AG09309 (cell line): ENCODE measurements around the gene KCNN4.
"Not testable (repeated sequence)": the region's sequence is repeated elsewhere in the genome, so short reads cannot be mapped to it uniquely, and the experiment has no call there.

Source experiments
- DNase-seq: peaks from one replicate; pipeline ENCODE4 v3.0.0-alpha.2; 2010; ENCODE audit warnings: low read depth
- H3K4me3 ChIP-seq: 2 replicates; pipeline ENCODE4 v1.5.1; 2011; ENCODE audit warnings: mild to moderate bottlenecking, low read depth, low read length, moderate library complexity; ENCODE audit not compliant: control insufficient read depth
- TF ChIP-seq, protein P1 (sequence below): IDR thresholded peaks from 2 replicates; pipeline ENCODE4 v1.5.1; 2011; ENCODE audit warnings: mild to moderate bottlenecking, low read depth, low read length, inconsistent platforms; ENCODE audit not compliant: insufficient read depth, control insufficient read depth; ENCODE audit errors: missing control alignments

KCNN4 gene

DNA sequence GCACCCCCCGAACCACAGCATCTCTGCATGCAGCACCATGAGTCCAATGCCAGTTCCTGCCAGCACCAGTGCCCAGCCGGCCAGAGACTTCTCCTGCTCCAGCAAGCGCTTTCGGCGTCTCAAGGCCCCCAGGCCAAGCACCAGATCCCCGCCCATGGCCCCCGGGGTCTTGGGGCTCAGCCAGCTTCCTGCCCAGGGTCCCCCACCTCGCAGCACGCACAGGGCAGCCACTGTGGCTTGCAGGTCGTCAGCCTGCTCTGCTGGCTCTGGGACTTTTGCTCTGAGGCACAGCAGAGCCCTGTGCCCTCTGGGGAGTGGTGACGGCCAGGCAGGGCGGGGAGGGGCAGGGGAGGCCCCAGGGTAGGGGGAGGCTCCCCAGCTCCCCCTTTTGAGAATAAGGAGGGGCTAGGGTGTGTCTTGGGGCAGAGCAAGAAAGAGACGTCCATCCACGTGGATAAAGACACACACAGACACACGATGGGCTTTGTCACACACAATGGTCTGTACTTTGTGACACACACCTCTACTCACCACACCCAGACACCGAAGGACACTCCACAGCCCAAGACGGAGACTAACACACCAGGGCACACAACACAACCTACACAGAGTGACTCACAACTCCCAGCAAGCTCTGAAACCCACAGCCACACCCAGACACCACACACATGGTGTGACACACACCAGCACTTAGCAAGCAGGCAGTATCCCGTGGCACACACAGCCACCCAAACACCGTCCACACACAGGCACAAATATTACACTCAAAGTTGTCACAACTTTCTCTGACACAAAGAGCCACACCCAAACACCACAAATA is at the start of gene KCNN4:
KCNN4 (minus strand) TSS at position 268 of the 820 bp plus-strand sequence; CDS start at position 156, 112 bp downstream.
- peak within 1 kb of the TSS; percentile 48 for H3K4me3 ChIP-seq
- TF ChIP-seq, protein P1, sequence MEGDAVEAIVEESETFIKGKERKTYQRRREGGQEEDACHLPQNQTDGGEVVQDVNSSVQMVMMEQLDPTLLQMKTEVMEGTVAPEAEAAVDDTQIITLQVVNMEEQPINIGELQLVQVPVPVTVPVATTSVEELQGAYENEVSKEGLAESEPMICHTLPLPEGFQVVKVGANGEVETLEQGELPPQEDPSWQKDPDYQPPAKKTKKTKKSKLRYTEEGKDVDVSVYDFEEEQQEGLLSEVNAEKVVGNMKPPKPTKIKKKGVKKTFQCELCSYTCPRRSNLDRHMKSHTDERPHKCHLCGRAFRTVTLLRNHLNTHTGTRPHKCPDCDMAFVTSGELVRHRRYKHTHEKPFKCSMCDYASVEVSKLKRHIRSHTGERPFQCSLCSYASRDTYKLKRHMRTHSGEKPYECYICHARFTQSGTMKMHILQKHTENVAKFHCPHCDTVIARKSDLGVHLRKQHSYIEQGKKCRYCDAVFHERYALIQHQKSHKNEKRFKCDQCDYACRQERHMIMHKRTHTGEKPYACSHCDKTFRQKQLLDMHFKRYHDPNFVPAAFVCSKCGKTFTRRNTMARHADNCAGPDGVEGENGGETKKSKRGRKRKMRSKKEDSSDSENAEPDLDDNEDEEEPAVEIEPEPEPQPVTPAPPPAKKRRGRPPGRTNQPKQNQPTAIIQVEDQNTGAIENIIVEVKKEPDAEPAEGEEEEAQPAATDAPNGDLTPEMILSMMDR: no peak
- DNase-seq: peak; percentile 39

DNA sequence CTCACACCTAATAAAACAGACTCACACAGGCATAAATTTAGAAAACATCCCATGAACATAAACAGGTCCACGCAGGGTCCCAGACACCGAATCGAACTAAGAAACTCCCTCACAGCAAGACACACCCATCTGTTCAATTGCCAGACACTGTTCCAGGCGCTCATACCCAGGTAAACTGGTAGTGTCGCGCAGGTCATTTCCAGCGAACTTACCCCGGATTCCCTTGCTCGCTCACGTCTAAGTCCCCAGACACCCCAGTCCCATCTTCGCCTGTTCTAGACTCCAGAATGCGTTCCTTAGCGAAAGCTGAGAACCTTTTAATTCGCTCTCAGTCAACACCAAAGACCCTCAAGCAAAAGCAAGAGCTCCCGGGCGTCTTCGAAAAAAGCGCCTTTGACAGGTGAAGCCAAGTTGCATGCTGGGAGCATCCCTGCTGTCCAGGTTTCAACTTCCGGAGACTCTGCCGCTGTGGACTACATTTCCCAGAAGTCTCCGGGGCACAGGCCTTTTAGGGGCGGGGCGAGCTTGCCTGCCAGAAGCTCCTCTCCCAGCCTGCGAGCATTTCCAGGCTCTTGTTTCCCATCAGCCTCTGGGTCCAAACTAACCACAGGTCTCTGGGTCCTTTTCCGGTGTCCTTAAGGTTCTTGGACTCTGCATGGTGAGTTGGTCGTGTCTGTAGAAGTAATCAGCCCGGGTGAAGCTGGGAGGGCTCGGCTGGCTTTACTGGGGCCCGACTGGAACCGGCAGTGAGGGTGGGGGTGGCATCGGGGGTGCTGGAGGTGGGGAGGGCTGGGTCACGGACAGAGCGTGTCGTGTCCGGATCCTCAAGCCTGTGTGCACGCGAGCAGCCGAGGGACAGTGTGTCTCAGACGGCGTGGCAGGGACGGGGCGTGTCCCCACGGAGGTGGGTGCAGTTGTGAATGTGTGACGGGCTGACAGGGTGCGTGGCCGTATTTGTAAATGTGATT is 46.3 kb upstream of the KCNN4 start, which contains the start of gene ZNF283:
ZNF283 (plus strand) TSS at position 535 of the 968 bp plus-strand sequence. CDS start 6,184 bp downstream, outside the sequence.
- TF ChIP-seq, protein P1: no peak
- DNase-seq: peak; percentile 60
- peak within 1 kb of the TSS; percentile 50 for H3K4me3 ChIP-seq

DNA sequence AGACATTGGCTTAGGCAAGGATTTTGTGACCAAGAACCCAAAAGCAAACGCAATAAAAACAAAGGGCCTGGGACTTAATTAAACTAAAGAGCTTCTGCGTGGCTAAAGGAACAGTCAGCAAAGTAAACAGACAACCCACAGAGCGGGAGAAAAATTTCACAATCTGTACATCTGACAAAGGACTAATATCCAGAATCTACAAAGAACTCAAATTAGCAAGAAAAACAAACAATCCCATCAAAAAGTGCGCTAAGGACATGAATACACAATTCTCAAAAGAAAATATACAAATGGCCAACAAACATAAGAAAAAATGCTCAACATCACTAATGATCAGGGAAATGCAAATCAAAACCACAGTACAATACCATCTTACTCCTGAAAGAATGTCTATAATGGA is 43.8 kb upstream of the KCNN4 start:
- H3K4me3 ChIP-seq, DNase-seq: not testable (repeated sequence)

DNA sequence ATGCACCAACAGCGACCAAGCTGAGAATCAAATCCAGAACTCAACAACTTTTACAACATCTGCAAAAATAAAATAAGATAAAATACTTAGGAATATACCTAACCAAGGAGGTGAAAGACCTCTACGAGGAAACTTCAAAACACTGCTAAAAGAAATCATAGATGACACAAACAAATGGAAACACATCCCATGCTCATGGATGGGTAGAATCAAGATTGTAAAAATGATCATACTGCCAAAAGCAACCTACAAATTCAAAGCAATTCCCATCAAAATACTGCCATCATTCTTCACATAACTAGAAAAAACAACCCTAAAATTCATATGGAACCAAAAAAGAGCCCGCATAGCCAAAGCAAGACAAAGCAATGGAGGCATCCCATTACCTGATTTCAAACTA is 43.1 kb upstream of the KCNN4 start:
- DNase-seq: not testable (repeated sequence)

DNA sequence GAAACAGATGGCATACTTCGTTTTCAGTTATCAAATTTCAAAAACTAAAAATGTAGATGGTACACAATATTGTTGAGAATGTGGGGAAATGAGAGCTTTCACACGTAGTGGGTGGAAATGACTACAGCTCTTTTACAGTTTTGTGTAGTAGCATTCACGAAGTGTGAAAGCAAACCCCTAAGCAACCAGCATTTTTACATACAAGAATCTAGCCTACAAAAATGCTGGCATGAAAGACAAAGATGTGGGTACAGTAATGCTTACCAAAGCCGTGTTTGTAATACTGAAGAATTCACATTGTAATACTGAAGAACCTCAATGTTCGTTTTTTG is 40.1 kb upstream of the KCNN4 start:
- TF ChIP-seq, protein P1: no peak
- H3K4me3 ChIP-seq: peak overlapping the region; percentile 44
- DNase-seq: no peak

More for the DNA sequence above, 43.1 kb upstream of the KCNN4 start:
- not testable (repeated sequence) for H3K4me3 ChIP-seq

DNA sequence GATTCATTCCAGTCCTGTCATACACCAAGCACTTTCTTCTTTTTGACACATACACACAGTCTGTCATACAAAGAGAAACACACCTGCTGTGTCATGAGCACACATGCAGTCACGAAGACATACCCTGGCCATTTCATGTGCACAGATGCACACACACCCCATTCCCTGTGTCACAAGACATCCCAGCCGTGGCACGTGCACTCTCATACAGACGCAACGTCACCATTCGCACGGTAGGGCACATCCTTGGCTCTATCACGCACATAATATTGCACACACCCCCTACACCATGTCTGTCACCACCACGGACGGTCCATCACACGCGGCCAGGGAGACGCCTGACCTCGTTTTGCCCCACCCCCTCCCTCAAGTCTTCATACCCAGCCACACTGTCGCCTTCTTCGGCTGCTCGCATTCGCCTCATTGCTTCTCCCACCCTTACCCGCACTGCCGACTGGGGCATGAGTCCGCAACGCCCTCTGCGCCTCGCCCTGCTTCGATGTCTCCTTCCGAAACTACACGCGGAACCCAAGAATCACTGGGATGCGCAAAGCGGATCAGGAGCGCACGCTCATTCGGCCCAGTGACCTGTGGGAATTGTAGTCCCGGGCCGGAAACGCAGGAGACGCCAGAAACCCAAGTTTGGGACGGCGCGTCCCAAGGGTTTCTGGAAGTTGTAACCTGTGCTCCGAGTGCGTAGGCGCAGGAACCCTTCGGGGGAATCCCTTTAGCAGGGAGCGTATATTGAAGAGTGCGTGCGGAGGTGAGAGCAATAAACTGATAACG is 39.5 kb upstream of the KCNN4 start:
- DNase-seq: no peak
- TF ChIP-seq, protein P1: no peak
- peak overlapping the region; percentile 44 for H3K4me3 ChIP-seq

DNA sequence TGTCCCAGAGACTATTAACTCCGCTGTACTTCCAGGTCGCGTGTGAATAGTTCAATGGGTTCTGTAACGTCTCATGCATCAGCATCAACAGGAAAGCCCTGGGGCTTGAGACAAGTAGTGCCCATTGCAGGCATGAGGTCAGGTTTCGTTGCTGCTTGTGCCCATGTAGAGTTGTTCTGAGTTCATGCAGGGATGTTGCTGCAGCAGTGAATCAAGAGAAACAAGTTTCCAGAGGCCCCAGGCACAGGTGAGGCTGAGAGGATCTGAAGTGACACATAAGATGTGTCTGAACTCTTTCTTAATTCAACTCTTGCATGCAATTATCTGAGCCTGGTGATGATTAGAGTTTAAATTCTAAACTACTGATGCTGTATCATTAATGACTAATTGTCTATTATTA is 37.7 kb upstream of the KCNN4 start:
- H3K4me3 ChIP-seq: no peak overlapping the region
- no peak for DNase-seq
- TF ChIP-seq, protein P1: no peak

DNA sequence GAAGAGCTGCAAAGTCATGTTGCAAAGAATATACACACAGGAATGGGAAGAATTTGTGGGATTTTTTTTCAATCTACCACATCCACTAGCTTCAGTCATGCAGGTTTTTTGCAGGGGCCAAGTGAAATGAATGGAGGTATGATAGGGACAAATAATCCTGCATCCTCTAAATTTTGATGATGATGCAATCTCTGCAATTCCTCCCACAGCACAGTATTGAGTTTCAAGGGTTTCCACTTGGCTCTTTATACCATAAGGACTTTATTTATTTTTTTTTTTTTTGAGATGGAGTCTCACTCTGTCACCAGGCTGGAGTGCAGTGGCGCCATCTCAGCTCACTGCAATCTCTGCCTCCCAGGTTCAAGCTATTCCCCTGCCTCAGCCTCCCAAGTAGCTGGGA is 36.7 kb upstream of the KCNN4 start:
- not testable (repeated sequence) for DNase-seq, H3K4me3 ChIP-seq
